DOHH2 (cell line): ENCODE data around the gene RPL13A.

Source experiments
- EZH2phosphoT487 ChIP-seq: fragments of 200-600 bp; sonication (generic); IDR thresholded peaks from 2 replicates; pipeline ENCODE4 v1.6.1; 2017; ENCODE audit warnings: borderline replicate concordance, mild to moderate bottlenecking, antibody characterized with exemption, low read length, moderate library complexity, mixed read lengths
- TF ChIP-seq, protein P1 (sequence below): fragments of 200-600 bp; sonication (generic); IDR thresholded peaks from one replicate; pipeline ENCODE4 v1.5.1; 2014; ENCODE audit warnings: antibody characterized with exemption, mild to moderate bottlenecking, low read depth, low read length; ENCODE audit not compliant: poor library complexity, severe bottlenecking

DNA sequence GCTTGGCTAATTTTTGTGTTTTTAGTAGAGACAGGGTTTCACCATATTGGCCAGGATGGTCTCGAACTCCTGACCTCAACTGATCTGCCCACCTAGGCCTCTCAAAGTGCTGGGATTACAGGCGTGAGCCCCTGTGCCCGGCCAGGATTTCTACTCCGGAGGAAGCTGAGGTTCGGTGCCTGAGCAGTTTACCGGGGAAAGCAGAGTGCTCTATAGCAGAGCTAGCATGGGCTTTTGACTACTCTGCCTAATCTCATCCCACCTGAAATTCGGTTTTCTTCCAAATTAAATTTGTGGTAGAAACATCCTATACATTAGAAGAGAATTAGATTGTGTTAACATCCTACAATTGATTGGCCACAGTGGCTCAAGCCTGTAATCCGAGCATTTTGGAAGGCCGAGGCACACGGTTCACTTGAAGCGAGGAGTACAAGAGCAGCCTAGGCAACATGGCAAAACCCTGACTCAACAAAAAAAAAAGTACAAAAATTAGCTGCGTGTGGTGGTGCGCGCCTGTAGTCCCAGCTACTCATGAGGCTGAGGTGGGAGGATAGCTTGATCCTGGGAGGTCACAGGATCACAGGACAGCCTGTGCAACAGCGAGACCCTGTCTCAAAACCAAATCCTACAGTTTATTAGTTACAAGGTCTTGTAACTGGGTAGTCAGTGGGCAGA lies 1.6 kb downstream of the RPL13A start:
- TF ChIP-seq, protein P1, sequence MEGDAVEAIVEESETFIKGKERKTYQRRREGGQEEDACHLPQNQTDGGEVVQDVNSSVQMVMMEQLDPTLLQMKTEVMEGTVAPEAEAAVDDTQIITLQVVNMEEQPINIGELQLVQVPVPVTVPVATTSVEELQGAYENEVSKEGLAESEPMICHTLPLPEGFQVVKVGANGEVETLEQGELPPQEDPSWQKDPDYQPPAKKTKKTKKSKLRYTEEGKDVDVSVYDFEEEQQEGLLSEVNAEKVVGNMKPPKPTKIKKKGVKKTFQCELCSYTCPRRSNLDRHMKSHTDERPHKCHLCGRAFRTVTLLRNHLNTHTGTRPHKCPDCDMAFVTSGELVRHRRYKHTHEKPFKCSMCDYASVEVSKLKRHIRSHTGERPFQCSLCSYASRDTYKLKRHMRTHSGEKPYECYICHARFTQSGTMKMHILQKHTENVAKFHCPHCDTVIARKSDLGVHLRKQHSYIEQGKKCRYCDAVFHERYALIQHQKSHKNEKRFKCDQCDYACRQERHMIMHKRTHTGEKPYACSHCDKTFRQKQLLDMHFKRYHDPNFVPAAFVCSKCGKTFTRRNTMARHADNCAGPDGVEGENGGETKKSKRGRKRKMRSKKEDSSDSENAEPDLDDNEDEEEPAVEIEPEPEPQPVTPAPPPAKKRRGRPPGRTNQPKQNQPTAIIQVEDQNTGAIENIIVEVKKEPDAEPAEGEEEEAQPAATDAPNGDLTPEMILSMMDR, result no peak
- no peak for TF ChIP-seq EZH2phosphoT487
